ENCODE results near the gene PRDX3. TPM values are rescaled to one million over a fixed set of nuclear protein-coding genes. Genes with fewer than 3 reads are reported as not detected.

The PRDX3 gene
- total and polyA plus RNA-seq, 3 donors from 2014 or later, result 71.7 to 118 (median 101) TPM

DNA sequence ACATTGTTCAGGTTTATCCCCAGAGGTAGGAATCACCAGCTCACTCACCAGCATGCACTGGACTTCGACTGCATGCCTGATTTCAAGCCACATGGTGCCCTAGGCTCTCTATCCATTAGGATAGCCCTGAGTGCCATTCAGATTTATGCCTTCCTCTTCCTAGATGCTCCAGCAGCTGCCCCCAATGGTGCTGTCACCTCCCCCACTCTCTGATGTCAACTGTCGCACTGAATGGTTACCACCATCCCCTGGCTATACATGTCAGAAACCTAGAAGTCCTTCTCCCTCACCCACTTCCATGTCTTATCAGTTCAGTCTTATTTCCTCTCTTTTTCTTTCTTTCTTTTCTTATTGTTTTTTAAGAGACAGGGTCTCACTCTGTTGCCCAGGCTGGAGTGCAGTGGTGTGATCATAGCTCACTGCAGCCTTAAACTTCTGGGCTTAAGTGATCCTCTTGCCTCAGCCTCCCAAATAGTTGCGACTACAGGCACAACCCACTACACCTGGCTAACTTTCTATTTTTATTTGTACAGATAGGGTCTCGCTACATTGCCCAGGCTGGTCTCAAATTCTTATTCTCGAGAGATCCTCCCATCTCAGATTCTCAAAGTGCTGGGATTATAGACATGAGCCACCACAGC lies 16.0 kb downstream of the PRDX3 start:
- no peak for DNase-seq
- H3K9me3 ChIP-seq, result no peaks in the 10 kb centered on the region
- no peaks in the 10 kb centered on the region for H3K36me3 ChIP-seq (ENCODE audit: low read depth, missing control alignments)
- 94% methylated on average over 5 of the region's 5 CpGs for WGBS, 2 donors
- H3K27ac ChIP-seq, result no peak overlapping the region
- intact Hi-C loops (cut with DNase I; ENCODE audit: low total_unique reads), result no loop called here
- no peaks in the 10 kb centered on the region for H3K27me3 ChIP-seq
- TF ChIP-seq POLR2A (IDR thresholded peaks at IDR 0.05), result no peak
- TF ChIP-seq, protein P1, sequence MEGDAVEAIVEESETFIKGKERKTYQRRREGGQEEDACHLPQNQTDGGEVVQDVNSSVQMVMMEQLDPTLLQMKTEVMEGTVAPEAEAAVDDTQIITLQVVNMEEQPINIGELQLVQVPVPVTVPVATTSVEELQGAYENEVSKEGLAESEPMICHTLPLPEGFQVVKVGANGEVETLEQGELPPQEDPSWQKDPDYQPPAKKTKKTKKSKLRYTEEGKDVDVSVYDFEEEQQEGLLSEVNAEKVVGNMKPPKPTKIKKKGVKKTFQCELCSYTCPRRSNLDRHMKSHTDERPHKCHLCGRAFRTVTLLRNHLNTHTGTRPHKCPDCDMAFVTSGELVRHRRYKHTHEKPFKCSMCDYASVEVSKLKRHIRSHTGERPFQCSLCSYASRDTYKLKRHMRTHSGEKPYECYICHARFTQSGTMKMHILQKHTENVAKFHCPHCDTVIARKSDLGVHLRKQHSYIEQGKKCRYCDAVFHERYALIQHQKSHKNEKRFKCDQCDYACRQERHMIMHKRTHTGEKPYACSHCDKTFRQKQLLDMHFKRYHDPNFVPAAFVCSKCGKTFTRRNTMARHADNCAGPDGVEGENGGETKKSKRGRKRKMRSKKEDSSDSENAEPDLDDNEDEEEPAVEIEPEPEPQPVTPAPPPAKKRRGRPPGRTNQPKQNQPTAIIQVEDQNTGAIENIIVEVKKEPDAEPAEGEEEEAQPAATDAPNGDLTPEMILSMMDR (IDR thresholded peaks at IDR 0.05), result no peak
- H3K4me1 ChIP-seq, result peaks cover 15% of the 10 kb centered on the region
- no peak overlapping the region for H3K4me3 ChIP-seq

DNA sequence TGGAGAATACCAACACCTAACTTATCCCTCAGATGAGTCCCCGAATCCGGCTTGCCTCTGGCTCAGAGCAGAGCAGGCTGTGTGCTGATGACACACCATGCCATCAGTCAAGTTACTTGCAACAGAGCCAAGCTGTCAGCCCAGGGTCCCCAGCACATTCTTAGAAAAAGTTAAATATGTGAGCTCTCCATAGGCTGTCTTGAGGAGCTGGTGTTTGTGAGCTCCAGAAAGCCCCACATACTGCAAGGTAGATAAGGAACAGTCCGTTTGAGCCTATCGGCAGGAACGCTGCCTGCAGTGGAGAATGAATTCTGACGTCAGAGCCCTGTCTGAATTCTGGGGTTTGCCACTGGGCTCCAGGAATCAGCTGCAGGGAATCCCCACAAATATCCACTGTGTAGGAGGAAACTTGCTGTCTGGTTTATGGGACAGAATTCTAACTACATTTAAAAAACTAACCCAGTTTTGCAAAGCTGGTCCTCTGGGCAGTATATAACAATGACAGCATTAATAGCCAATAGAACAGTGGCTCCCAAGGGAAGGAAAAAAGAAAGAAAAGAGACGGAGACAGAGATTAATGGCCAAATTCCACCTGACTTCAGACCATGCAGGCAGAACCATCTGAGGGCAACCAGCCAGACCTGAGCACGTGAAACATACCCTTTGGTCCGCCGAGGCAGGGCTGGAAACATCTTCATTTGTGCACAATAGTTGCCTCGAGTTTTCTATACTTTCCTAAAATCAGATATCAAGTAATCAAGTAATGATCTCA lies 16.7 kb downstream of the PRDX3 start:
- H3K4me1 ChIP-seq, result peaks cover 15% of the 10 kb centered on the region
- no peaks in the 10 kb centered on the region for H3K36me3 ChIP-seq (ENCODE audit: low read depth, missing control alignments)
- 71 to 75% methylated on average over 11 of the region's 11 CpGs for WGBS, 2 donors
- intact Hi-C loops (cut with DNase I; ENCODE audit: low total_unique reads), result no loop called here
- TF ChIP-seq, protein P1 (IDR thresholded peaks at IDR 0.05), result no peak
- no peak for TF ChIP-seq POLR2A (IDR thresholded peaks at IDR 0.05)
- no peak overlapping the region for H3K27ac ChIP-seq
- H3K27me3 ChIP-seq, result no peaks in the 10 kb centered on the region
- no peak for DNase-seq
- no peak overlapping the region for H3K4me3 ChIP-seq
- H3K9me3 ChIP-seq, result no peaks in the 10 kb centered on the region

DNA sequence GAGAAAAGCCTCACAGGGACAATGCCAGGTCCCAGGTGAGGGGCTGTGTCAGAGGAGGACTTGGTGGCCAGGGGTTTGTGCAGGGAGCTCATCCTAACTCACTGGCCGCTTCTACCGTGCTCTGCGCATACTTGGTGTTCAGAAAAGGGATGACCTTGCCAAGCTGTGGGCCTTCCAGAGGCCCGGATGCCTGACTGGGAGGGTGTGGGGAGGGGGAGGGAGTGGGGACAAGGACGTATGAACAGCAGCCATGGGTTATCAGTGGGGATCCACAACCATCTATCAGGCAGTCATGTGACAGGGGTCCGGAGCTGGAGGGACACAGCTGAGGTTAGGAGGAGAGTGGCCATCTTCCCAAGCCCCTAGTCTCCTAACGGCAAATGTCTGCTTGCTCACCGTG lies 19.3 kb downstream of the PRDX3 start:
- Histone ChIP-seq H3K4me3 (no peak overlapping the region), H3K27ac (no peak overlapping the region), H3K4me1 (peaks cover 1% of the 10 kb centered on the region), H3K36me3 (ENCODE audit: low read depth, missing control alignments) (no peaks in the 10 kb centered on the region), H3K27me3 (no peaks in the 10 kb centered on the region), H3K9me3 (no peaks in the 10 kb centered on the region)
- TF ChIP-seq POLR2A (IDR thresholded peaks at IDR 0.05), result no peak
- TF ChIP-seq, protein P1 (IDR thresholded peaks at IDR 0.05), result no peak
- intact Hi-C loops (cut with DNase I; ENCODE audit: low total_unique reads), result no loop called here
- WGBS, 2 donors, result 74 to 78% methylated on average over 8 of the region's 8 CpGs
- no peak for DNase-seq

DNA sequence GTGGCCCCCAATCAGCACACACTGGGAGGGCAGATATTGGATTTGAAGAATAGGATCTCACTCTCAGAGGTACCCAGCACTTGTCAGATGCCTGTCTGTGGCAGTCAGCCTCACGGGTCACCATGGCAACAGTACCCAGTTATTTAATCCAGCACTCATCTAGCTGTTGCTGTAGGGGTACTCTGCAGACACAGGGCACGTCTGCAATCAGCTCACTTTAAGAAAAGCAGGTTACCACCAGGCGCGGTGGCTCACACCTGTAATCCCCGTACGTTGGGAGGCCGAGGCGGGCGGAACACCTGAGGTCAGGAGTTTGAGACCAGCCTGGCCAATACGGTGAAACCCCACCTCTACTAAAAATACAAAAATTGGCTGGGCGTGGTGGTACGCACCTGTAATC lies 25.0 kb downstream of the PRDX3 start:
- TF ChIP-seq, protein P1 (IDR thresholded peaks at IDR 0.05), result no peak
- TF ChIP-seq POLR2A (IDR thresholded peaks at IDR 0.05), result no peak

More for the DNA sequence above, 25.0 kb downstream of the PRDX3 start:
- 91 to 96% methylated on average over 11 to 12 of the region's 12 CpGs for WGBS, 2 donors
- Histone ChIP-seq H3K9me3 (no peaks in the 10 kb centered on the region), H3K36me3 (ENCODE audit: low read depth, missing control alignments) (no peaks in the 10 kb centered on the region), H3K4me1 (no peaks in the 10 kb centered on the region), H3K4me3 (no peak overlapping the region), H3K27me3 (no peaks in the 10 kb centered on the region), H3K27ac (no peak overlapping the region)
- intact Hi-C loops (cut with DNase I; ENCODE audit: low total_unique reads), result no loop called here
- DNase-seq, result no peak

Measured in testis (tissue), 3 donors.